ENCODE results near the gene NRF1. TPM values are rescaled to one million over a fixed set of nuclear protein-coding genes. Genes with fewer than 3 reads are reported as not detected.

The NRF1 gene
- total RNA-seq, 2 experiments from 2014 or later = 17.9 to 20.4 TPM

- H3K4me1 Mint-ChIP-seq = peaks cover 22% of the 10 kb centered on the region
- no peak overlapping the region for H3K27ac Mint-ChIP-seq
- no peaks in the 10 kb centered on the region for H3K36me3 Mint-ChIP-seq
- peaks cover 59% of the 10 kb centered on the region for H3K27me3 Mint-ChIP-seq
- no peaks in the 10 kb centered on the region for H3K9me3 Mint-ChIP-seq
- peak overlapping the region; percentile 4 for H3K4me3 Mint-ChIP-seq
- DNase-seq = no peak
Observed at GRCh38 chr7:129778770-129779601, 167.5 kb downstream of the NRF1 start.

- peak overlapping the region; percentile 10 for H3K4me3 Mint-ChIP-seq
- H3K36me3 Mint-ChIP-seq = no peaks in the 10 kb centered on the region
- H3K4me1 Mint-ChIP-seq = peaks cover 22% of the 10 kb centered on the region
- H3K27ac Mint-ChIP-seq = no peak overlapping the region
- peaks cover 67% of the 10 kb centered on the region for H3K27me3 Mint-ChIP-seq
- H3K9me3 Mint-ChIP-seq = no peaks in the 10 kb centered on the region
- DNase-seq = peak; percentile 57
Observed at GRCh38 chr7:129779602-129780256, 168.2 kb downstream of the NRF1 start.

GRCh38 chr7:129780257-129780973 is 168.9 kb downstream of the NRF1 start:
- H3K9me3 Mint-ChIP-seq = no peaks in the 10 kb centered on the region
- peak overlapping the region; percentile 56 for H3K4me3 Mint-ChIP-seq
- no peaks in the 10 kb centered on the region for H3K36me3 Mint-ChIP-seq
- no peak overlapping the region for H3K27ac Mint-ChIP-seq
- peaks cover 73% of the 10 kb centered on the region for H3K27me3 Mint-ChIP-seq
- peaks cover 29% of the 10 kb centered on the region for H3K4me1 Mint-ChIP-seq
- DNase-seq = peak; percentile 82

GRCh38 chr7:129780974-129781927 is 169.7 kb downstream of the NRF1 start:
- peaks cover 37% of the 10 kb centered on the region for H3K4me1 Mint-ChIP-seq
- DNase-seq = no peak
- H3K27me3 Mint-ChIP-seq = peaks cover 79% of the 10 kb centered on the region
- H3K36me3 Mint-ChIP-seq = no peaks in the 10 kb centered on the region
- no peak overlapping the region for H3K27ac Mint-ChIP-seq
- peak overlapping the region; percentile 67 for H3K4me3 Mint-ChIP-seq
- no peaks in the 10 kb centered on the region for H3K9me3 Mint-ChIP-seq

GRCh38 chr7:129781928-129782817 is 170.7 kb downstream of the NRF1 start:
- H3K27ac Mint-ChIP-seq = no peak overlapping the region
- H3K9me3 Mint-ChIP-seq = no peaks in the 10 kb centered on the region
- H3K27me3 Mint-ChIP-seq = peaks cover 81% of the 10 kb centered on the region
- H3K4me3 Mint-ChIP-seq = peak overlapping the region; percentile 67
- peaks cover 37% of the 10 kb centered on the region for H3K4me1 Mint-ChIP-seq
- H3K36me3 Mint-ChIP-seq = no peaks in the 10 kb centered on the region
- DNase-seq = no peak

- Mint-ChIP-seq H3K4me3 (peak overlapping the region; percentile 16), H3K27ac (no peak overlapping the region), H3K27me3 (peaks cover 81% of the 10 kb centered on the region), H3K36me3 (no peaks in the 10 kb centered on the region), H3K9me3 (no peaks in the 10 kb centered on the region), H3K4me1 (peaks cover 37% of the 10 kb centered on the region)
- DNase-seq = no peak
Observed at GRCh38 chr7:129782818-129783583, 171.5 kb downstream of the NRF1 start.

- Mint-ChIP-seq H3K27me3 (peaks cover 77% of the 10 kb centered on the region), H3K27ac (no peak overlapping the region), H3K9me3 (no peaks in the 10 kb centered on the region), H3K4me3 (peak overlapping the region; percentile 16), H3K4me1 (peaks cover 37% of the 10 kb centered on the region), H3K36me3 (no peaks in the 10 kb centered on the region)
- DNase-seq = no peak
Observed at GRCh38 chr7:129783584-129783919, 172.0 kb downstream of the NRF1 start.

GRCh38 chr7:129784437-129784782 is 172.9 kb downstream of the NRF1 start:
- Mint-ChIP-seq H3K9me3 (no peaks in the 10 kb centered on the region), H3K4me1 (peaks cover 37% of the 10 kb centered on the region), H3K27ac (no peak overlapping the region), H3K27me3 (peaks cover 77% of the 10 kb centered on the region), H3K4me3 (no peak overlapping the region), H3K36me3 (no peaks in the 10 kb centered on the region)
- DNase-seq = no peak

GRCh38 chr7:129784783-129785684 is 173.5 kb downstream of the NRF1 start:
- H3K4me1 Mint-ChIP-seq = peaks cover 37% of the 10 kb centered on the region
- no peak for DNase-seq
- no peaks in the 10 kb centered on the region for H3K9me3 Mint-ChIP-seq
- H3K27ac Mint-ChIP-seq = no peak overlapping the region
- H3K4me3 Mint-ChIP-seq = peak overlapping the region; percentile 59
- no peaks in the 10 kb centered on the region for H3K36me3 Mint-ChIP-seq
- peaks cover 80% of the 10 kb centered on the region for H3K27me3 Mint-ChIP-seq

GRCh38 chr7:129785685-129786514 is 174.4 kb downstream of the NRF1 start:
- Mint-ChIP-seq H3K4me3 (peak overlapping the region; percentile 59), H3K9me3 (no peaks in the 10 kb centered on the region), H3K4me1 (peaks cover 37% of the 10 kb centered on the region), H3K27ac (no peak overlapping the region), H3K27me3 (peaks cover 81% of the 10 kb centered on the region), H3K36me3 (no peaks in the 10 kb centered on the region)
- no peak for DNase-seq

GRCh38 chr7:129786825-129787563 is 175.5 kb downstream of the NRF1 start:
- H3K27ac Mint-ChIP-seq = no peak overlapping the region
- H3K4me3 Mint-ChIP-seq = no peak overlapping the region
- H3K36me3 Mint-ChIP-seq = no peaks in the 10 kb centered on the region
- H3K27me3 Mint-ChIP-seq = peaks cover 76% of the 10 kb centered on the region
- no peaks in the 10 kb centered on the region for H3K9me3 Mint-ChIP-seq
- H3K4me1 Mint-ChIP-seq = peaks cover 30% of the 10 kb centered on the region
- DNase-seq = no peak
